Heart left ventricle (tissue), 13 donors: ENCODE results near the gene RPS6KA2.

Experiments
- CTCF ChIP-seq, 12 donors: fragments of 200-600 bp; sonication (generic) in 4 of 12; IDR thresholded peaks; one replicate each; pipeline versions ENCODE4 v1.5.0 to v1.8.0; 2018 to 2022; ENCODE audit warnings: antibody characterized with exemption in 12 of 12, mild to moderate bottlenecking in 5 of 12
- POLR2A ChIP-seq, 2 donors: fragments of 450-650 bp; IDR thresholded peaks; one replicate each; pipeline ENCODE4 v1.6.1; 2017; ENCODE audit warnings: antibody characterized with exemption in 2 of 2, mild to moderate bottlenecking in 2 of 2, moderate library complexity in 2 of 2
- donor health status: ischemic (EF 13 %, LVEDD 7.1; RV severe dilation, severe dysfunction).
- donor health status: DM: no; HTN: yes; CAD: no.
- donor health status: DM: no; HTN: no; CAD: no.
- donor health status: ischemic (EF 25% LVEDD 6.9; RV normal size, moderate dysfunction).
- donor health status: ischemic (EF 25% LVEDD 5.7; RV mildly dilated, moderate dysfunction).
- donor health status: ischemic (EF 35%, LVEDD 5.7; RV mildly dilated, moderate dysfunction).
- donor health status: nonischemic (EF 11% LVEDD 7.7; RV severe dilation, severe dysfunction).
- donor health status: DM: yes; HTN: yes; CAD: no.
- donor health status: PGD.
- donor health status: ischemic (EF 29% LVEDD 5.4; RV normal size, mild dysfunction).
- donor health status: nonischemic (EF 23%, LVEDD 6.1; RV moderate dilation, normal function).

GRCh38 chr6:166558156-166559005 is 68.7 kb downstream of the RPS6KA2 start:
- TF ChIP-seq CTCF (IDR thresholded peaks at IDR 0.05) (no peak), POLR2A (IDR thresholded peaks at IDR 0.05) (no peak)
